NCI-H1417 treated with DMSO at 0.1 percent for 48 hours (cell line): ENCODE results near the gene FAM90A1.
"Not testable (repeated sequence)": the region's sequence is repeated elsewhere in the genome, so short reads cannot be mapped to it uniquely, and the experiment has no call there.

Experiments
- DNase-seq: peaks from one replicate; lab custom pipeline; 2025; lab: John Stamatoyannopoulos, UW

The FAM90A1 gene

DNA sequence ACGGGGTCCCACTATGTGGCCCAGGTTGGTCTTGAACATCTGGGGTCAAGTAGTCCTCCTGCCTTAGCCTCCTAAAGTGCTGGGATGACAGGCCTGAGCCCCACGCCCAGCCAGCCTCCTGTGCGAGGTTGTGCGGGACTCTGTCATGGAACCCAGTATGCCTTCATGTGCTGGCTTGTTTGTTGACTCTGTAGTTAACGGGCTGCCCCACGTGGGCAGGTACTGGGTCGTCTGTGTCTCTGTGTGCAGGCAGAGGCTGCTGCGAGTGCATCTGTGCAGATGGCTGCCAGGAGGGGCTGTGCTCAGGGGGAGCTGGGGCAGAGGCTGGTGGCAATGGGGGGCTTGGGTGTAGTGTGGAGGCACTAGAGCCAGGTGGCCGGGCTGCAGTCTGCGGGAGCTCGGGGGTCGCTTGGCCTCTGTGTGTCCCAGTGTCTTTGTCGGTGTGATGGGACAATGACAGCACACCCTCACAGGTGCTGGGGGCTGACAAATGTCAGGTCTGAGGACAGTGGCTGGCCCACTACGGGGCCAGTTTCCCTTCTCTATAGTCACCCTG is 6.0 kb upstream of the FAM90A1 start:
- DNase-seq: not testable (repeated sequence)

DNA sequence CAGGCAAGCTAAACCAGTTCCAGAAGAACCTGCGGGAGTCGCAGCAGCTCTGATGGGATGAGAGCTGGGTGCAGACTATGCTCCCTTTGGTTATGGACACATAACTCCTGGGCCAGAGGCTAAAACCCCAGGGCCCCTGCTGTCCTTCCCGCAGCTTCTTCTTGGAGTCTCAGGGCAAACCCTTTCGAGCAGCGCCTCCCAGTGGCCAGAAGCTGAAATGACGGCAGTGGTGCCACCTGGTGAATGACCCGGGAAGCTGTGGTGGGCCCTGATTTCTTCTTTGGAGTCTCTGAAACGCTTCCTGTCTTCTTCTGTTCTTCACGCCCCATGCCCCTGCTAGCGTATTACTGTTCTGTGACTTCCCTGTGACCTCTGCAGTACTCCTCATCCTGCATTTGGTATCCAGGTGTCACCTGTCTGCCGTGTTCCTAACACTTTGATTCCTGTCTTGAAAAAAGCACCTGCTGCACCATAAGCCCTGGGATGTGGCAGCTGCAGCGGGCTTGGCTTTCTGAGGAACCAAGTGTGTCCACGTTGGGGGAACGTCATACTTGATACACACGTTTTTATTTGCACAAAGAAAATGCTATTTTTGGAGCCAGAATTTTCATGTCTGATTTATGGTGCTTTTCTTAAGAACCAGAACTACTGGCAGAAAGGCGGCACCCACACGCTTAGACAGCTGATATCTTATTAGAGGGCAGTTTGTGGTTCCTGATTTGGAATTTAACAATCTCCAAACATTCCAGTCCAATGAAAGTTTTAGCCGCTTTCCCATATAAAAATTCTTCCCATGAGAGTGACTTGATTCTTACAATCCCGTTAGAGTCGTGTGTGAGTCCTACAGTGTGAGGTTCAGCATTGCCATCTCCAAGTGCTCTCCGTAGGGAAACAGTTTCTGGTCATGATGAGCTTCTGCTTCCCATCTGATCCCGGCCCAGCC is 4.5 kb upstream of the FAM90A1 start:
- DNase-seq: not testable (repeated sequence)

DNA sequence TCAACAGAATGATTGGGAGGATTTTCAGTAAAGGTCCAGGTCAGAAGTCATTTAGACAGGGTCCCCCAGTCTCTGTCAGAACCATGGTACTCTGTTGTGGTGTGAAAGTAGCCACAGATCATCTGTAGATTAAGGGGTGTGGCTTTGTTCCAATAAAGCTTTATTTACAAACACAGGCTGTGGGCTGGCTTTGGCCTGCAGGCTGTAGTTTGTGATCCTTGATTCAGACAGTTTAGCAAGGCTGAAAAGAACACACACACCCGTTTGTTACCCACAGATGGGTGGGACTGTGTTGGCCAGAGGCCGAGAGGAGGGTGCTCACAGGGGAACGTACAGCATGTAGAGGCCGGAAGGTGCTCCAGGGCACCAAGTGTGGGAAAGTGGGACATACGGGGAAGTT is 3.6 kb upstream of the FAM90A1 start:
- not testable (repeated sequence) for DNase-seq

DNA sequence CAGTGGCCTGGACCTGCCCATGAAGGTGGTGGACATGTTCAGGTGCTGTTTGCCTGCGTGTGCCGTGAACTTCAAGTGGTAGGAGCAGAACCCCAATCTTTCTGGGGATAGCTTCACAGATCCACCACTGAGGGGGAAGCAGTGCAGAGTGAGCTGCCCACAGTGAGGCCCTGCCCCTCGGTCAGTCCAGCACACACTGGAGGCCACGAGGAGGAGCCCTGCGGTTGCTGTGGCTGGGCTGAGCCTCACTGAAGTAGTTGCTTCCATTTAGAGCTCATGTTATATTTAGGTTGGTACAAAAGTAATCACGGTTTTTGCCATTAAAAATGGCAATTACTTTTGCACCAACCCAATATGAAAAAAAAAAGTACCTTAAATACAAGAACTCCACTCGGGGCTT is 2.1 kb upstream of the FAM90A1 start:
- not testable (repeated sequence) for DNase-seq

DNA sequence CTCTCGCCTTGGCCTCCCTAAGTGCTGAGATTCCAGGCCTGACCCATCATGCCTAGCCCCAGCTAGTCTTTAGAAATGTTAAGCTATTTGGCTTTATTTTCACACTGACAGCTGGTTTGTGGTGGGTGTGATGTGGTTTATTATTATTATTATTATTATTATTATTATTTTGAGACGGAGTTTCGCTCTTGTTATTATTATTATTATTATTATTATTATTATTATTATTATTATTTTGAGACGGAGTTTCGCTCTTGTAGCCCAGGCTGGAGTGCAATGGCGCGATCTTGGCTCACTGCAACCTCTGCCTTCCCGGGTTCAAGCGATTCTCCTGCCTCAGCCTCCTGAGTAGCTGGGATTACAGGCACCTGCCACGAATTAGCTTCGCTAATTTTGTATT is 1.2 kb upstream of the FAM90A1 start:
- DNase-seq: not testable (repeated sequence)

DNA sequence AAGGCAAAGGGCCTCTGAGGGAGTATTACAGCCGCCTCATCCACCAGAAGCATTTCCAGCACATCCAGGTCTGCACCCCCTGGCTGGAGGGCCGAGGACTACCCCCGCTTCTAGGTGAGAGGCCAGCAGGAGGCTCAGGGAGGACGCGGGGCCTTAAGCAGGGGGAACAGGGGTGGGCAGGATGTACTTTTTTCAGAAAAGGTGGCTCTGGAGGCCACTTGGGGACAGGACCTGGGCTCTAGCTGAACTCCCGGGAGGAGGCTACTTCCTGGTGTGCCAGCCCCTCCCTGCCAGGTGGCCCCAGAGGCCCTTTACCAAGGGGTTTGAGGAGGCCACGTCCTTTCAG is 287 bp upstream of the FAM90A1 start:
- not testable (repeated sequence) for DNase-seq

DNA sequence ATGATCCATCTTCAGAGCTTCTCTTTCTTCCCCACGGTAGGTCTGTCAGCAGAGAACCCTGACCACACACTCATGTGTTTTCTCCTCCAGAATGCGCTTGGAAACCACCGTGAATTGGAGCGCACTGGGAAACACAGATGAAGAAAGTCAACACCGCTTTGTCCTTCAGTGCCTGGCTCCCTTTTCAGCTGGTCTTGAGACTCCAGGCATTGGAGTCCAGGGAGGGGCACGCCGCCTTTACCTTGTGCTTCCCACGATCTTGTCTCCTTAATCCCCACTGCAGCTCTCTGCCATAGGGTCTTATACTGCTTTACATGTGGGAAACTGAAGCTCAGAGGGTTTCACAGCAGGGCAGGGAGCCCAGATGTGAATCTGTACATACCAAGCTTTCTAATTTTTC is 1.1 kb downstream of the FAM90A1 start:
- DNase-seq: no peak

DNA sequence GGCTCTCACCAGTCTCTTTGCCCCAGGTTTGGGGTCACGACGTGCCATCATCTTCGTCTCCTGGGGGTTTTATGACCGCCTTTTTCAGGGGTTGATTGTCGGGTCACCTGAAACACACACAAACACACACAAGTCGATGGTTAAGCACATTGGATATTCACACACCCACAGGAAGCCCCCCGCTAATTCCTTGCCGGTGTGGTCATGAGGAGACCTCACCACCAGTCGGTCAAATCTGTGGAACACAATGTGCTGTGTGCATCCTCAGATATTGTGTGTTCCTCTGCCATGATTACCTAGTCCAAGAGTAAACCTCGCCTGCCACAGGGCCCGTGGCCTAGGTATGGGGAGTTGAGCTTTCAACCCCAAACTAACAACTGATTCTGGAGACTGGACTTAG is 2.6 kb downstream of the FAM90A1 start:
- not testable (repeated sequence) for DNase-seq

DNA sequence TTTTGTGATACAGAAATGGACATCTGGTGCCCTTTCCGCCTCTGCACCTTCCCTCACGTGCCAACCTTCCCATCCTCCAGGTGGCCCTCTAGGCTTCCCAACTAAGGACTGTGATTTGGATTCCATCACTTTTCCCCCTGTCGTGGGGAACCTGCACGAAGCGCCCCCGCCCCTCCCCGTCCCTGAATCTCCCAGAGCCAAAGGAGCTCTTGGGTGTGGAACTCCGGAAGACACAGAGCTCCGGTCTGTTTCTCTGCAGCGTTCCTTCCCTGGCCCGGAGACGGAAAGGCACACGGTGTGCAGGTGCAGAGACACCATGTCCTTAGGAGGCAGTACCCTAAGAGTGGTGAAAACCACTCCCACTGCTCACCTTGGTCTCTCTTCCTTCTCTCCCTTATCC is 3.8 kb downstream of the FAM90A1 start:
- DNase-seq: not testable (repeated sequence)

DNA sequence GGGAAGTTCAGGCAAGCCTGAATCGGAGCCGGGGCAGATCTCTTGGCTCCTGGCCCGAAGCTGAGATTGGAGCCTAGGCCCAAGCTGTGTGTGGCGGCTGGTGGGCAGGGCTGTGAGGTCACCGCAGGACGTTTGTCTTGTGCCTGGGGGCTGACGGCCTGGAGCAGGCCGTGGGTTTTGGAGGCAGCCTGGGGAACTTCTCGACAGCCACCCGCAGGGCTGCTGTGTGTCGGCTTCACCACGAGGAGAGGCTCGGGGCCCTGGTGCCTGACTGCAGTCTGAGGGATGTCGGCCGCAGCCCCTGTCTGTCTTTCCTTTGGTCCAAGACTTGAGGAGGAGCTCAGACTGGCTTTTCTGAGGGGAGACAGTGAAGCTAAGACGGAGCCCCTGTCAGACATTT is 5.1 kb downstream of the FAM90A1 start:
- not testable (repeated sequence) for DNase-seq

DNA sequence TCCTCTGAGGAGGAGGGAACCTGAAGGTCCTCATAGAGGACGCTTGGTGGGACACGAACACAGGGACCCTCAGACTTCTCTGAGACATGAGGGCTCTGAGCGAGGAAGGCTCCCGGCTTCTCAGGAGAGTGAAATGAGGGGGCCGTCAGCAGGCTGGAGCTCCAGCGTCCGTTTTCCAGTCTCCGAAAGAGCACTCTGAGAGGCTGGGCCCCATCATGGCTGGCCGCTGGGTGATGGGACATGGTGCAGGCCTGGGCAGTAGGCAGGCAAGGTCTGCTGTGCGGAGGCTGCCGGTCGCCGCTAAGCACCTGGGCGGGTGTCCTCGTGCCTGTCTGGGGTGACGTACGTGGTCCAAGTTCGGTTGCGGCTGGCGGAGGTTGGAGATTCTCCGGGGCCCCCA is 5.6 kb downstream of the FAM90A1 start:
- DNase-seq: not testable (repeated sequence)

DNA sequence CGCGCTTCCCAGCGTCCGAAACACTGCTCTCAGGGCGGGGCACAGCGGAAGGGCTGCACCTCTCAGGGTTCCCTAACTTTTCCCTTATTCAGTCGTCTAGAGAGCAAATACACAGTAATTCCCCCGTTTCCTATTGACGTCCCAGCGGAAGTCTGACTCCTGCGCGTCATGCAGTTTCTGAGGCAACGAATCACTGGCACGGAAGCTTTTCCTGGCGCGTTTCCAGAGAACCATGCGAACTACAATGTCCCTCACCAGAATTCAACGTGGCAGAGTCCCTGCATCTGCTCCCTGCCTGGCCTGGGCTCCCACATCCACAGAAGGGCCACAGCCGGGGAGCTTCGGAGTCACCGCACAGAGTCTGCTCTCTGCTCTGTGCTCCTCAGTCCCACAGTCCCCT is 6.0 kb downstream of the FAM90A1 start:
- DNase-seq: not testable (repeated sequence)

DNA sequence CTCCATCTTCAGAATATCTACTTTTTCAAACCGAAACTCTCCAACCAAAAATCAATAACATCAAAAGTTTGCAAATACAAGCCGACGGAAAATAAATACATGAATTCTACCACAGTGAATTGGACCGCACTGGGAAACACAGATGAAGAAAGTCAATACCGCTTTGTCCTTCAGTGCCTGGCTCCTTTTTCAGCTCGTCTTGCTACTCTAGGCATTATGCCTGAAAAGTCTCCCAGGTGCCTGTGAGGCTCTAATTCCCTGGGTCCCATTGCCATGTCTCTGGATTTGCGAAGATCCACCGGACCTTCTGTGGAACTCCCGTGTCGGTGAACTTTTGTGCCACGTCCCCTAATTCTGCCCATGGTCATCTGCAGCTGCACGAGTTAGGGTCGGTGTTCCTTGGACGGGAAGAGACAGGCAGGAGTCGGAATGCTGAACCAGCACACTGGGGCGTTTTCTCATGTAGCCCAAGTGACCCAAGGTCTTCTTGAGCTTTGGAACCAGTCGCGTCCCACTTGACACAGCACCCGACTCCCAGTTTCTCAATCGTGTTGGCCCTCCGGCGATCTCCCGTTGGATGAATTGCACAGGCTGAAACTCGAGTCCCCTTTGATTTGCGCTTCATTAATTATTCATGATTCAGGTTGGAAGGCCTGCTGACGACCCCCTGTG is 8.6 kb downstream of the FAM90A1 start:
- DNase-seq: not testable (repeated sequence)

DNA sequence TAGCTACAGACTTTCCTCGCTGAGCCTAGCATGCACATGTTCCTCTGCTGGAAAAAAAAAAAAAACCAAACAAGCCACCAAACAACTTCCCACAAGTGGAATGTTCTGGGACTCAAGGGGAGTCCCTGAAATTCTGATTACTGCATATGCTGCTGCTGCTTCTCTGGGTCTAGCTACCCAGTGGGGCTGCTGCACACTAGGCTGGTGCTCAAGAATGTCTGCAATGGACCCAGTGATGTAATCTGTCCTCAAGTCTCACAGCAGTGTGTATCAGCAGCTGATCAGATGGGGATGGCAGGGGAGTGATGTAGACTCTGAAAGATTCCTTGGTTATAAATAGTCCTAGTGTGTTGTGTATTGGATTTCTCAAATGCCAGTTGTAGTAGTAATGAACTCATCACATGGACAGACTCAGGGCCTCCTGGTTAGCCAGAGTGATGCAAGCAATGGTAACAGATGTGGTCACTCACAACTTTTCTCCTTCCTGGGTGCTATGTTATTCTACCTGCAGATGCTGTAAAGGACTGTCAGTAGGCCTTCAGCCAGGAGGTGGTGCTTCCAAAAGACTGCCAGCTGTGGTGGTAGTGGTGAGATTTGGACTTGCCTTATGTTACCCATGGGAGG is 29.6 kb downstream of the FAM90A1 start:
- DNase-seq: not testable (repeated sequence)

DNA sequence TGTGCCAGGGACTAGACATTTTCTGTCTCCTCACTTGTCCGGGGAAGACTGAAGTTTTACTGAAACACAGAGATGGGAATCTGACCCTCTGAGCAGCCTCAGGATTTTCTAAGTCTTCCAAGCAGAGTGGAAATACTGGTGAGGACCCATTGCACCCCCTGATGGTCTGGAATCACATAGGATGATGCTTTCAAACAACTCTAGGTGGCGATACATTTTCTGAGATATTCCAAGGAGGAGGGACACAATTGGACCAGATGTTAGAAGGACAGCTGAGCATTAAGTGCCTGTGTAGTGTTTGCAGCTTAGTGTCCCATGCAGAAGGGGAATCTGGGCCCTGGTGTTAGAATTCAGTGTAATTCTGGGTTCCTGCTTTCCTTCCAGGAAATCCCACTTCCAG is 39.3 kb downstream of the FAM90A1 start:
- DNase-seq: not testable (repeated sequence)

DNA sequence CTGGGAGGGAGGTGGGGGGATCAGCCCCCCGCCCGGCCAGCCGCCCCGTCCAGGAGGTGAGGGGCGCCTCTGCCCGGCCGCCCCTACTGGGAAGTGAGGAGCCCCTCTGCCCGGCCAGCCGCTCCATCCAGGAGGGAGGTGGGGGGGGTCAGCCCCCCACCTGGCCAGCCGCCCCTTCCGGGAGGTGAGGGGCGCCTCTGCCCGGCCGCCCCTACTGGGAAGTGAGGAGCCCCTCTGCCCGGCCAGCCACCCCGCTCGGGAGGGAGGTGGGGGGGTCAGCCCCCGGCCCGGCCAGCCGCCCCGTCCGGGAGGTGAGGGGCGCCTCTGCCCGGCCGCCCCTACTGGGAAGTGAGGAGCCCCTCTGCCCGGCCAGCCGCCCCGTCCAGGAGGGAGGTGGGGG is 43.2 kb downstream of the FAM90A1 start:
- not testable (repeated sequence) for DNase-seq

DNA sequence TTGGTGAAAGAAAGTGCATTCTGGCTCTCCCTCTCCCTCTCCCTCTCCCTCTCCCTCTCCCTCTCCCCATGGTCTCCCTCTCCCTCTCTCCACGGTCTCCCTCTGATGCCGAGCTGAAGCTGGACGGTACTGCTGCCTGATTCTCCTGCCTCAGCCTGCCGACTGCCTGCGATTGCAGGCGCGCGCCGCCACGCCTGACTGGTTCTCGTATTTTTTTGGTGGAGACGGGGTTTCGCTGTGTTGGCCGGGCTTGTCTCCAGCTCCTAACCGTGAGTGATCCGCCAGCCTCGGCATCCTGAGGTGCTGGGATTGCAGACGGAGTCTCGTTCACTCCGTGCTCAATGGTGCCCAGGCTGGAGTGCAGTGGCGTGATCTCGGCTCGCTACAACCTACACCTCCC is 44.1 kb downstream of the FAM90A1 start:
- not testable (repeated sequence) for DNase-seq

DNA sequence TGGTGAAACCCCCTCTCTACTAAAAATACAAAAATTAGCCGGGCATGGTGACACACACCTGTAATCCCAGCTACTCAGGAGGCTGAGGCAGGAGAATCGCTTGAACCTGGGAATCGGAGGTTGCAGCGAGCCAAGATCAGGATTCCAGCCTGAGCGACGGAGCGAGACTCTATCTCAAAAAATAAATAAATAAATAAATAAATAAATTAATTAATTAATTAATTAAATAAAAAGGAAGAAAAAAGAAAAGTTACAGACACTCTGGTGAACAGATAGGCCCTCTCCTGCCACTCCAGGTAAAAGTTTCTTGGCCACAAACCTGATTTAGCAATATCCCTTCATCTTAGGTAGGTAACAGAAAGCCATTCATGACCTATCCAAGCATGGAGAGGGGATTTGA is 44.5 kb downstream of the FAM90A1 start:
- DNase-seq: not testable (repeated sequence)

DNA sequence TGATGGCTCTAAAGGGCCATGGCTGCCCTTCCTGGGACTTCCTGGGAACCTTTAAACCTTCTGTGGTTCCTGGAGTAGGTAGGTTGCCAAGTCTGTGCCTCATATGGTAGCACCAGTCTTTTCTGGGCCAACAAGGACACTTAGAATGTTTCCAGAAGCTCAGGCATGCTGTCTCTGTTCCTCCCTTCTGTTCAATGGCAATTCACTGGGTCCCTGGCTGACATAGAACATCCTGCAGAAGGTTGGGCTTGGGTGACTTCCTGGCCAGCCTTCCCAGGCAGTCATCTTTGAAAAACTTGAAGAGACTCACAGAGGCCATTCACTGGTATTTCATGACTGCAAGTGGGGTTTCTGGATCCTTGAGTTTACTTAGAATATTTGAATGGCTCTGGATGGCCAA is 46.1 kb downstream of the FAM90A1 start:
- DNase-seq: not testable (repeated sequence)

DNA sequence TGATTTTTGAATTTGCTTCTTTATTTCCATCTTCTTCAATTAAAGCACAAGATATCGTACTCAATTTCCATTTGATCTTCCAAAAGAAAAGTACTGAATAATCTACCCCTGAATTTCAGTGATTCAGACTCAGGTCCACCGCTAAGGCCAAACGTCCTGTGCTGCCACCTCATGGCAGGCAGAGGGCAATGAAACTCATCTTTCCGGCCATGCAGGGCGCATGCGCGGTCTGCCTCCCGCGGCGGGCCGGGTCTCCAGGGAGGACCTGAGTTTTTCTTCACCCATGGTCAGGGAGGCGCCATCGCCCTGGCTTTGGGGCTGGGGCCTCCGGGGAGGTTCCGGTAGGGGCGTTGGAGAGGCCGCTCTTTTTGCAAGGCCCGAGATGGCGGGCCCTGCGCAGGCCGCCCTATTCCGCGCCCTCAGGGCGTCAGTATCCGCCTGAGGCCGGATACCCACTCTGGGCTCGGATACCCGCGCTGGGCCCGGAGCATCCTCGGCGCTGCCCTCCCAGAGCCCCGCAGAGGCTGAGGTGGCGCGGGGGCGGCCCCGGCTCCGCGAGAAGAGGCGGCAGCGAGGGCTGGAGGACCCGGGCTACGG is 47.3 kb downstream of the FAM90A1 start:
- not testable (repeated sequence) for DNase-seq

DNA sequence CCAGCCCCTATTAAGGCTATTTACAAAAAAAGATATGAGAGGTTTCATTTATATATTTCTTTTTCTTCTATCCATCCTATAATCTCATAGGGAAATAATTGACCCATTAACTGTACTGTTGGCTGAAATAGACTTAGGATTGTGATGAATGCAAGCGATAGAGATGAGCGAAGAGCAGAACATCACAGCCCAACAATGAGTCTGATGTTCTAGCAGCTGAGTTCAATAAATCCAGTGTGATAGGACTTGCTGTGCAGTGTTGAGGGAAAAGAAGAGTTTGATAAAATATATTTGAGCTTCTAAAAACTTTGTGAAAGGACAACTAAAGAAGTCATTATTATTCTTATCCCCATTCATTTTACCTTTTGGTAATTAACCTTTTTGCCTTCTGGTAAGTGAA is 54.5 kb downstream of the FAM90A1 start:
- DNase-seq: not testable (repeated sequence)
